ENCODE measurements around the gene PDE8B.

- TF ChIP-seq GATA3 (IDR thresholded peaks at IDR 0.05; ENCODE audit: low read depth, low read length) (no peak), GATA2 (IDR thresholded peaks at IDR 0.05; ENCODE audit: low read depth, low read length) (no peak)
Observed at GRCh38 chr5:77427998-77428397, 217.5 kb downstream of the PDE8B start.

All from SH-SY5Y (cell line).